GM23338 (cell line): ENCODE data around the gene ARSH. TPM values are rescaled to one million over a fixed set of nuclear protein-coding genes. Genes with fewer than 3 reads are reported as not detected.

Experiments used
- ATAC-seq: fragments of 200-7000 bp; cut with Tn5 transposase; 3 replicates; pipeline ENCODE4 v1.9.1; 2020
- DNase-seq: peaks from one replicate; pipeline ENCODE4 v3.0.0-alpha.2; 2015; ENCODE audit warnings: low spot score
- H2AFZ ChIP-seq: fragments of 200-600 bp; sonication (generic); 2 replicates; pipeline ENCODE4 v1.8.0; 2016; ENCODE audit warnings: antibody characterized with exemption, mild to moderate bottlenecking, moderate library complexity
- H3F3A ChIP-seq: fragments of 200-600 bp; sonication (generic); replicated peaks from 2 replicates; pipeline ENCODE4 v1.8.0; 2017; ENCODE audit warnings: antibody characterized with exemption, mixed run types, low read depth
- H3K27ac ChIP-seq: fragments of 200-600 bp; sonication (generic); 2 replicates; pipeline ENCODE4 v1.6.1; 2016; ENCODE audit warnings: low read depth
- H3K27me3 ChIP-seq: fragments of 200-600 bp; sonication (generic); 2 replicates; pipeline ENCODE4 v1.8.0; 2016; ENCODE audit warnings: mild to moderate bottlenecking, mixed run types, moderate library complexity; ENCODE audit not compliant: insufficient read depth
- H3K36me3 ChIP-seq: fragments of 200-600 bp; sonication (generic); 2 replicates; pipeline ENCODE4 v1.8.0; 2016; ENCODE audit warnings: mild to moderate bottlenecking; ENCODE audit not compliant: insufficient read depth
- H3K4me1 ChIP-seq: fragments of 200-600 bp; sonication (generic); 2 replicates; pipeline ENCODE4 v1.8.0; 2016; ENCODE audit warnings: mild to moderate bottlenecking, moderate library complexity; ENCODE audit not compliant: insufficient read depth
- H3K4me2 ChIP-seq: fragments of 200-600 bp; sonication (generic); 2 replicates; pipeline ENCODE4 v1.7.1; 2017; ENCODE audit warnings: mixed run types
- H3K4me3 ChIP-seq: fragments of 200-600 bp; sonication (generic); 2 replicates; pipeline ENCODE4 v1.6.1; 2016; ENCODE audit warnings: mixed run types
- H3K79me2 ChIP-seq: fragments of 200-600 bp; sonication (generic); replicated peaks from 2 replicates; pipeline ENCODE4 v1.8.0; 2017; ENCODE audit warnings: mild to moderate bottlenecking; ENCODE audit not compliant: insufficient read depth
- H3K9me2 ChIP-seq: fragments of 200-600 bp; sonication (generic); 2 replicates; pipeline ENCODE4 v1.8.0; 2017; ENCODE audit not compliant: insufficient read depth
- H4K20me1 ChIP-seq: fragments of 200-600 bp; sonication (generic); replicated peaks from 2 replicates; pipeline ENCODE4 v1.8.0; 2017; ENCODE audit warnings: mild to moderate bottlenecking; ENCODE audit not compliant: insufficient read depth
- H3K27ac Mint-ChIP-seq: 2 replicates; pipeline ENCODE4 v1.8.0; 2020; ENCODE audit warnings: inconsistent platforms, mild to moderate bottlenecking, moderate library complexity, mixed read lengths
- H3K27me3 Mint-ChIP-seq: 3 replicates; pipeline ENCODE4 v1.8.0; 2022; ENCODE audit warnings: low read depth, mild to moderate bottlenecking, moderate library complexity, mixed read lengths, inconsistent platforms; ENCODE audit not compliant: insufficient read depth, poor library complexity
- H3K36me3 Mint-ChIP-seq: 3 replicates; pipeline ENCODE4 v1.8.0; 2021; ENCODE audit warnings: low read depth, mild to moderate bottlenecking, inconsistent platforms, moderate library complexity, mixed read lengths
- H3K4me1 Mint-ChIP-seq: 3 replicates; pipeline ENCODE4 v1.8.0; 2020; ENCODE audit warnings: mild to moderate bottlenecking, inconsistent platforms, mixed read lengths
- H3K4me3 Mint-ChIP-seq: 3 replicates; pipeline ENCODE4 v1.8.0; 2021; ENCODE audit warnings: moderate library complexity, mild to moderate bottlenecking, inconsistent platforms, mixed read lengths
- H3K9me3 Mint-ChIP-seq: 3 replicates; pipeline ENCODE4 v1.8.0; 2020; ENCODE audit warnings: moderate library complexity, mild to moderate bottlenecking, inconsistent platforms, mixed read lengths
- CREB1 ChIP-seq: fragments of 250-450 bp; sonication (Bioruptor Pico); IDR thresholded peaks from 2 replicates; pipeline ENCODE4 v1.5.0; 2020; ENCODE audit warnings: low read depth, mild to moderate bottlenecking, moderate library complexity
- CTCF ChIP-seq, 2 experiments: fragments of 200-600 bp in 1 of 2; sonication (generic) in 1 of 2; conservative IDR thresholded peaks; 2 replicates each; pipeline versions ENCODE4 v1.5.1 to v1.6.1; 2016 to 2017; ENCODE audit warnings: antibody characterized with exemption in 2 of 2, low read depth in 2 of 2, mild to moderate bottlenecking in 2 of 2, moderate library complexity in 1 of 2
- ETS1 ChIP-seq: IDR thresholded peaks from 2 replicates; pipeline ENCODE4 v1.6.1; 2016; ENCODE audit warnings: antibody characterized with exemption
- EZH2 ChIP-seq: fragments of 200-600 bp; sonication (generic); IDR thresholded peaks from one replicate; pipeline ENCODE4 v1.8.0; 2017; ENCODE audit warnings: antibody characterized with exemption, mild to moderate bottlenecking, low read depth; ENCODE audit not compliant: unreplicated experiment
- EZH2phosphoT487 ChIP-seq: fragments of 200-600 bp; sonication (generic); IDR thresholded peaks from one replicate; pipeline ENCODE4 v1.8.1; 2018; ENCODE audit warnings: antibody characterized with exemption; ENCODE audit not compliant: unreplicated experiment
- JUNB ChIP-seq: IDR thresholded peaks from one replicate; pipeline ENCODE4 v1.6.1; 2016; ENCODE audit warnings: antibody characterized with exemption; ENCODE audit not compliant: unreplicated experiment
- NANOG ChIP-seq: IDR thresholded peaks from 2 replicates; pipeline ENCODE4 v1.6.1; 2016; ENCODE audit warnings: antibody characterized with exemption, borderline replicate concordance
- POLR2AphosphoS5 ChIP-seq: IDR thresholded peaks from 2 replicates; pipeline ENCODE4 v1.6.1; 2016; ENCODE audit warnings: antibody characterized with exemption, low read depth
- STAT1 ChIP-seq: IDR thresholded peaks from one replicate; pipeline ENCODE4 v1.6.1; 2016; ENCODE audit warnings: antibody characterized with exemption; ENCODE audit not compliant: unreplicated experiment
- ZNF331 ChIP-seq: fragments of 250-450 bp; sonication (Bioruptor Pico); IDR thresholded peaks from 2 replicates; pipeline ENCODE4 v1.5.0; 2020; ENCODE audit warnings: low read depth, mild to moderate bottlenecking, moderate library complexity
- ZNF462 ChIP-seq: fragments of 250-450 bp; sonication (Bioruptor Pico); IDR thresholded peaks from 2 replicates; pipeline ENCODE4 v1.5.0; 2020; ENCODE audit warnings: mild to moderate bottlenecking, moderate library complexity
- polyA plus RNA-seq: library from polyadenylated mRNA; unstranded; fragments of >200 nt; fragmentation: Nextera tagmentation; extraction: Ambion mirVana; gene quantifications from 2 replicates; pipeline ENCODE4 v1.2.1, GENCODE V29; 2016
- total RNA-seq: library from RNA; depleted of rRNA; stranded (reverse); fragments of >200 nt; shearing (Covaris generic); gene quantifications from 2 replicates; pipeline ENCODE4 v1.2.3, GENCODE V29; 2014

ARSH gene
- total and polyA plus RNA-seq, 2 experiments from 2014 or later = not detected

- no peak for TF ChIP-seq ETS1
- TF ChIP-seq STAT1 = no peak
- TF ChIP-seq JUNB = no peak
- no peak for TF ChIP-seq NANOG
- no peak for TF ChIP-seq CTCF (conservative IDR thresholded peaks at IDR 0.05; ENCODE audit: low read depth in 2 of 2)
- no peak for TF ChIP-seq EZH2
- TF ChIP-seq EZH2phosphoT487 = no peak
- no peak for DNase-seq
- H3K4me1 Mint-ChIP-seq = no peaks in the 10 kb centered on the region
- no peak overlapping the region for H3K27ac Mint-ChIP-seq
- no peaks in the 10 kb centered on the region for H4K20me1 ChIP-seq
- H3K27ac ChIP-seq = no peak overlapping the region
- no peaks in the 10 kb centered on the region for H3K27me3 ChIP-seq
- no peak overlapping the region for H3K4me3 Mint-ChIP-seq
- H3K4me1 ChIP-seq = no peaks in the 10 kb centered on the region
- ATAC-seq = no peak
- no peak overlapping the region for H3K4me2 ChIP-seq
- H3K9me3 Mint-ChIP-seq = peaks cover 26% of the 10 kb centered on the region
- peaks cover 2% of the 10 kb centered on the region for H3K27me3 Mint-ChIP-seq
- H3K4me3 ChIP-seq = no peak overlapping the region
- H2AFZ ChIP-seq = no peak overlapping the region
- no peaks in the 10 kb centered on the region for H3F3A ChIP-seq
- no peaks in the 10 kb centered on the region for H3K79me2 ChIP-seq
- peaks cover 16% of the 10 kb centered on the region for H3K36me3 Mint-ChIP-seq
- H3K9me2 ChIP-seq = no peaks in the 10 kb centered on the region
- H3K36me3 ChIP-seq = no peaks in the 10 kb centered on the region
Measured at GRCh38 chrX:3037218-3037617, 30.9 kb downstream of the ARSH start.

- H3K27ac Mint-ChIP-seq = no peak overlapping the region
- no peak overlapping the region for H3K4me3 Mint-ChIP-seq
- no peak overlapping the region for H3K27ac ChIP-seq
- TF ChIP-seq STAT1 = no peak
- no peak for TF ChIP-seq ZNF462 (CRISPR knock-in tag)
- TF ChIP-seq NANOG = no peak
- TF ChIP-seq EZH2phosphoT487 = no peak
- no peak for TF ChIP-seq JUNB
- TF ChIP-seq ZNF331 (CRISPR knock-in tag) = no peak
- TF ChIP-seq EZH2 = no peak
- no peak for TF ChIP-seq CREB1 (CRISPR knock-in tag)
- no peak for TF ChIP-seq POLR2AphosphoS5
- no peaks in the 10 kb centered on the region for H4K20me1 ChIP-seq
- no peaks in the 10 kb centered on the region for H3F3A ChIP-seq
- no peaks in the 10 kb centered on the region; the same call in 2 of the 3 replicates for H3K4me1 Mint-ChIP-seq
- no peaks in the 10 kb centered on the region for H3K36me3 ChIP-seq
- no peak overlapping the region for H3K4me3 ChIP-seq
- ATAC-seq (no peak), DNase-seq (no peak)
- no peaks in the 10 kb centered on the region for H3K79me2 ChIP-seq
- no peak overlapping the region for H3K4me2 ChIP-seq
- no peaks in the 10 kb centered on the region for H3K27me3 ChIP-seq
- peaks cover 5% of the 10 kb centered on the region for H3K27me3 Mint-ChIP-seq
- peaks cover 4% of the 10 kb centered on the region; the same call in 1 of the 3 replicates for H3K9me3 Mint-ChIP-seq
- no peaks in the 10 kb centered on the region for H3K36me3 Mint-ChIP-seq
- H3K4me1 ChIP-seq = no peaks in the 10 kb centered on the region
- no peak overlapping the region for H2AFZ ChIP-seq
- no peaks in the 10 kb centered on the region for H3K9me2 ChIP-seq
Measured at GRCh38 chrX:3044196-3044595, 37.9 kb downstream of the ARSH start.
